GM13977 (cell line): ENCODE data around the gene ACP4.
A peak's percentile ranks its signal among the peaks of the same experiment; 100 is the strongest.

Source experiments
- DNase-seq: peaks from one replicate; pipeline ENCODE4 v3.0.0; 2012; ENCODE audit warnings: low spot score
- CTCF ChIP-seq: IDR thresholded peaks from 2 replicates; pipeline ENCODE4 v1.5.1; 2012; ENCODE audit warnings: mild to moderate bottlenecking, control low read depth; ENCODE audit not compliant: insufficient read depth; ENCODE audit errors: extremely low read depth, missing control alignments
- in situ Hi-C: fragments of 300-500 bp; cut with MboI; formaldehyde crosslinking; loops from one replicate; pipeline ENCODE4 v1.12.0; 2022; ENCODE audit warnings: low sequenced_read_pairs, low pct_unique_long_range_greater_than_20kb, mixed read lengths, inconsistent platforms; ENCODE audit not compliant: unreplicated experiment

The ACP4 gene

GRCh38 chr19:50791594-50792271 lies 1.5 kb downstream of the ACP4 start:
- in situ Hi-C loops: loop anchor here (10.0 to 25.0 kb wide), 3 partner anchors 123 to 429 kb away; partner anchors contain the start of genes KLK4 and NAPSA
- no peak for DNase-seq
- no peak for TF ChIP-seq CTCF

DNA sequence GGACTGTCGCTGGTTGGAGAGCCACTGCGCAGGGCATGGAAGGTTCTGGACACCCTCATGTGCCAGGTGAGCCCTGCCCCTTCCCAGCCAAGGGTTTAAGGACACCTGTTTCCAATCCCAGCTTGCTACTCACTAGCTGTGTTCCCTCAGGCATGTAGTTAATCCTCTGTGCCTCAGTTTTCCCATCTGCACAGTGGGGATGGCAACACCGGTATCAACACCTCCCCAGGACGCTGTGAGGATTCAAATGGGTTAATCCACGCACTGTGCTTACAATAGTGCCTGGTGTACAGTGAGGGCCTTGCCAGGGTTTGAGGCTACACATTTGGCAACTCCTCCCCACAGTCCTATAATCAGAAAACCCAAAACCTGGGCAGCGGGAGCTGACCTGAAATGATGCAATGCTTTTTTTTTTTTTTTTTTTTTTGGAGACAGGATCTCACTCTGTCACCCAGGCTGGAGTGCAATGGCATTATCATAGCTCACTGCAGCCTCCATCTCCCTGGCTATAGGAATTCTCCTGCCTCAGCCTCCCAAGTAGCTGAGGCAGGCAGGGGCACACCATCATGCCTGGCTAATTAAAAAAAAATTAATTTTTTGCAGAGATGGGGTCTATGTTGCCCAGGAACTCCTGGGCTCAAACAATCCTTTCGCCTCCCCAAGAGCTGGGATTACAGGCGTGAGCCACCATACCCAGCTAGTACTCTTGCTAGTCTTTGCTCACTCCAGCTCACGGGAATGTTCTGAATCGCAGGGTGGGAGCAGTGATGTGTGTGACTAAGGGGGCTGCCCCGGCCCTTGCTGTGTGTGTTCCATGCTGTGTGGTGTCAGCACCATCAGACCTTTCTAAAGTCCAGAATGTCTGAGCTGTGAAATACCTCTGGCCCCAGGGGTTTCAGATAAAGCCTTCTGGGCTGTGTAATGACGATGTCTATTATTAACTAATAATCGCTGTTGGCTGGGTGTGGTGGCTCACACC lies 2.3 kb downstream of the ACP4 start:
- in situ Hi-C loops: loop anchor here (10.0 to 25.0 kb wide), 3 partner anchors 122 to 430 kb away; partner anchors contain the start of genes KLK4 and NAPSA
- TF ChIP-seq CTCF: no peak
- DNase-seq: no peak

- TF ChIP-seq CTCF: no peak
- no peak for DNase-seq
- in situ Hi-C loops: loop anchor here (10.0 to 25.0 kb wide), 3 partner anchors 121 to 431 kb away; partner anchors contain the start of genes KLK4 and NAPSA
Measured at GRCh38 chr19:50793558-50794065, 3.4 kb downstream of the ACP4 start.

- in situ Hi-C loops: loop anchor here (10.0 to 25.0 kb wide), 3 partner anchors 121 to 432 kb away; partner anchors contain the start of genes KLK4 and NAPSA
- peak; percentile 47 for TF ChIP-seq CTCF
- peak; percentile 76 for DNase-seq
Measured at GRCh38 chr19:50794074-50794875, 4.1 kb downstream of the ACP4 start.

- DNase-seq: peak; percentile 44
- in situ Hi-C loops: loop anchor here (10.0 to 25.0 kb wide), 3 partner anchors 120 to 433 kb away; partner anchors contain the start of genes KLK4 and NAPSA
- peak; percentile 8 for TF ChIP-seq CTCF
Measured at GRCh38 chr19:50794876-50795663, 4.9 kb downstream of the ACP4 start.
